Activated naive CD8-positive, alpha-beta T cell (primary cell): Measurements from ENCODE around the gene ITPK1.
"Not testable (repeated sequence)": the region's sequence is repeated elsewhere in the genome, so short reads cannot be mapped to it uniquely, and the experiment has no call there.

Experiments
- H3K27ac Mint-ChIP-seq: one replicate; pipeline ENCODE4 v1.8.0; 2021; ENCODE audit warnings: mixed read lengths
- H3K27me3 Mint-ChIP-seq: one replicate; pipeline ENCODE4 v1.8.0; 2021; ENCODE audit warnings: mixed read lengths
- H3K36me3 Mint-ChIP-seq: one replicate; pipeline ENCODE4 v1.8.0; 2021; ENCODE audit warnings: mixed read lengths
- H3K4me1 Mint-ChIP-seq: one replicate; pipeline ENCODE4 v1.8.0; 2021; ENCODE audit warnings: low read depth, mixed read lengths
- H3K4me3 Mint-ChIP-seq: one replicate; pipeline ENCODE4 v1.8.0; 2021; ENCODE audit warnings: mild to moderate bottlenecking, mixed read lengths
- H3K9me3 Mint-ChIP-seq: one replicate; pipeline ENCODE4 v1.8.0; 2021; ENCODE audit warnings: low read depth, mixed read lengths

ITPK1 gene

DNA sequence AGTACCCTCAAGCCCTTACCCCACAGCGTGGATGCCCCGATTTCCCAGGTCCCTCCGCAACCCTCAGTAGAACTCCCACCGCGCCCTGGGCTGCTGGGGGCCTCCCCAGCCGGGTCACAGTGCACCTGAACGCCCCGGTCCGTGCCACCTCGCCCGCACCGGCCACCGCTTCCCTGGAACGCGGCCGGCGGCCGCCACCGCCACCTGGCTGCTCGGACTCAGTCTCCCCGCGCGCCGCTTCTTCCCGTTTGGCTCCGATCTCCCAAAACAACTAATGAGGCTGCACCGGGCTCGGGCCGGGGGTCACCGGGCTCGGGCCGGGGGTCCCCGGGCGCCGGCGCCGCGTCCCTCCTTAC, 1.0 kb downstream of the ITPK1 start:
- Mint-ChIP-seq H3K36me3 (no peaks in the 10 kb centered on the region), H3K4me3 (peak overlapping the region; percentile 87), H3K4me1 (peaks cover 28% of the 10 kb centered on the region), H3K9me3 (no peaks in the 10 kb centered on the region), H3K27ac (peak overlapping the region; percentile 61), H3K27me3 (no peaks in the 10 kb centered on the region)

DNA sequence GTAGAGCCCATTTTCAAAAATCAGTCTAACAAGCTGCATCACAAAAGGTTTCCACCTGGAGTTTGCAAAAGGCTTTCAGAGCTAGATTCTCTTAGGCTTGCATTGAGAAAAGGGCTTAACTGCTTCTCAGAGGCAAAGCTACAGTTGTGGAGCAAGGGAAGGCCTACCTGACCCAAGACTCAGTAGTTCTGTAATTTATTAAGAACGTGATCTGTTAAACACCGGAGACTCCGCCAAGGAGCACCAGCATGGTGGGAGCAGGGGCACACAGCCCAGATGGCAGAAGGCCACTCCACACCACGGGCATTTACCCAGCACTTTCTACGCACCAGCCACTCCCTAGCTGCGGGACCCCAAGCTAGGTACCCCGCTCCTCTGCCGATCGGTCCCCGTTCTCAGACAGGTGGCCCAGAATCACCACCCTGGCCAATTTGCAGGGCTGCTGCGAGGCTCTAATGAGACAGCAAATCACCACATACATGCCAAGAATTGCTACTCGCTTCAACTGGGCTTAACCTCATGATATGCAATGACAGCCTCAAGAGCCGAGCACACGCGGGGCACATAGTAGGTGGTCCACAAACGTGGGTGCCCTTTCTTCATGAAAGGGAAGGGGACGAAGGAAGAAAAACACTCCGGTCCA, 1.5 kb downstream of the ITPK1 start:
- H3K9me3 Mint-ChIP-seq = no peaks in the 10 kb centered on the region
- H3K27ac Mint-ChIP-seq = peak overlapping the region; percentile 61
- peaks cover 30% of the 10 kb centered on the region for H3K4me1 Mint-ChIP-seq
- H3K27me3 Mint-ChIP-seq = no peaks in the 10 kb centered on the region
- H3K36me3 Mint-ChIP-seq = no peaks in the 10 kb centered on the region
- peak overlapping the region; percentile 87 for H3K4me3 Mint-ChIP-seq

DNA sequence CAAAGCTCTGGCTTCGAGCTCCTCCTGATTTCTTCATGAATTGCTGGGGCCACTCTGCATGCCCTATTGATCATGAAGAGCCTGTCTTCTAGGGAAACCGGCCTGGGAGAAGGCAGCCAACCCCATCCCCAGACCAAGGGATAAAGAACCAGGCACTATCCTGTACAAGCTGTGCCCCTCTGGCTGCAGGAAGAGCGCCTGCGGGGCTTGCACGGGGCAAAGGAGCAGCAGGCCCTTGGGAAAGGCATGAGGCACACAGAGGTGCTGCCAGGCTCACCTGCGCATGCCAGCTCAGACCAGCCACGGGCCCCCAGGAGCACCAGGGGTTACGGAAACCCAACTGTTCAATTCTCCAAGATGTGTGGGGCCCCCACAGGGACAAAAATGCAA, 2.1 kb downstream of the ITPK1 start:
- Mint-ChIP-seq H3K9me3 (no peaks in the 10 kb centered on the region), H3K4me3 (peak overlapping the region; percentile 87), H3K4me1 (peaks cover 34% of the 10 kb centered on the region), H3K36me3 (no peaks in the 10 kb centered on the region), H3K27ac (peak overlapping the region; percentile 87), H3K27me3 (no peaks in the 10 kb centered on the region)

- peak overlapping the region; percentile 87 for H3K27ac Mint-ChIP-seq
- H3K4me1 Mint-ChIP-seq = peaks cover 34% of the 10 kb centered on the region
- peak overlapping the region; percentile 87 for H3K4me3 Mint-ChIP-seq
- H3K9me3 Mint-ChIP-seq = no peaks in the 10 kb centered on the region
- H3K27me3 Mint-ChIP-seq = no peaks in the 10 kb centered on the region
- no peaks in the 10 kb centered on the region for H3K36me3 Mint-ChIP-seq
Observed at GRCh38 chr14:93112891-93113677, 2.6 kb downstream of the ITPK1 start.

DNA sequence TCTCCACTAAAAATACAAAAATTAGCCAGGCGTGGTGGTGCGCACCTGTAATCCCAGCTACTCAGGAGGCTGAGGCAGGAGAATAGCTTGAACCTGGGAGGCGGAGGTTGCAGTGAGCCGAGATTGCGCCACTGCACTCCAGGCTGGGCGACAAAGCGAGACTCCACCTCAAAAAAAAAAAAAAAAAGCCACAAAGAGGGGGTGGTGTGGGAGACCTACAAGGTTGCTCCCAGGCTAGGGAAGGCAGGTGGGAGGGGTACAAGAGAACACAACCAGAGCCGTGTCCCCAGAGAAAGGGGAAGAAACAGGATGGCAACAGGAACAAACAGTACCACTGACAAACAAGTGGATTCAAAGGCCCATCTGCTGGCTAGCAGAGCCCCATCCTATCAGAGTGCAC, 4.2 kb downstream of the ITPK1 start:
- not testable (repeated sequence) for H3K36me3 Mint-ChIP-seq, H3K27ac Mint-ChIP-seq, H3K4me3 Mint-ChIP-seq, H3K27me3 Mint-ChIP-seq, H3K9me3 Mint-ChIP-seq
- peaks cover 40% of the 10 kb centered on the region for H3K4me1 Mint-ChIP-seq

DNA sequence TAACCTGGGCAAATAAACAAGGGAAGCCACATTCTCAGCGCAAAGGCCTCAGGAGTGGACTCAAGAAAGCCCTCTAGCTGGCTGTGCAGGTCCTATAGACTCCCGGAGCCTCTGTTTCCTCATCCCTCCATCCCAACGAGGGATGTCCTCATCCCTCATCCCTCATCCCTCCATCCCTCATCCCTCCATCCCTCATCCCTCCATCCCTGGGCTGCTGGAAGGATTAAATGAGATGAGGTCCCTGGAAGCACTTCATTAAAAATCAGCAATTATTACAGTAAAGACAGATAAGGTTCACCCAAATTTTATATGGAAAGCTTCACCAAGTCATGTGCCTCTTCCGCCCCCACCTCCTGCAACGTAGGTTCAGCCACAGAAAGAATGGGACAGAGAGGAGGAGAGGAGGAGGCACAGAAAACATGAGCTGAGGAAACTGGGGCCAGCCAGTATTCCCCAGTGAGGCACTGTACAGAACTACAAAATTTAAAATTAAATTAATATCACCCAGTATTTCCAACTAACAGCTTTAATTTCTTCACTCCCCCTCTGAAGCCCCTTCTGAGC, 4.8 kb downstream of the ITPK1 start:
- Mint-ChIP-seq H3K27me3 (no peaks in the 10 kb centered on the region), H3K9me3 (no peaks in the 10 kb centered on the region), H3K4me1 (peaks cover 40% of the 10 kb centered on the region), H3K36me3 (no peaks in the 10 kb centered on the region), H3K4me3 (no peak overlapping the region), H3K27ac (no peak overlapping the region)

DNA sequence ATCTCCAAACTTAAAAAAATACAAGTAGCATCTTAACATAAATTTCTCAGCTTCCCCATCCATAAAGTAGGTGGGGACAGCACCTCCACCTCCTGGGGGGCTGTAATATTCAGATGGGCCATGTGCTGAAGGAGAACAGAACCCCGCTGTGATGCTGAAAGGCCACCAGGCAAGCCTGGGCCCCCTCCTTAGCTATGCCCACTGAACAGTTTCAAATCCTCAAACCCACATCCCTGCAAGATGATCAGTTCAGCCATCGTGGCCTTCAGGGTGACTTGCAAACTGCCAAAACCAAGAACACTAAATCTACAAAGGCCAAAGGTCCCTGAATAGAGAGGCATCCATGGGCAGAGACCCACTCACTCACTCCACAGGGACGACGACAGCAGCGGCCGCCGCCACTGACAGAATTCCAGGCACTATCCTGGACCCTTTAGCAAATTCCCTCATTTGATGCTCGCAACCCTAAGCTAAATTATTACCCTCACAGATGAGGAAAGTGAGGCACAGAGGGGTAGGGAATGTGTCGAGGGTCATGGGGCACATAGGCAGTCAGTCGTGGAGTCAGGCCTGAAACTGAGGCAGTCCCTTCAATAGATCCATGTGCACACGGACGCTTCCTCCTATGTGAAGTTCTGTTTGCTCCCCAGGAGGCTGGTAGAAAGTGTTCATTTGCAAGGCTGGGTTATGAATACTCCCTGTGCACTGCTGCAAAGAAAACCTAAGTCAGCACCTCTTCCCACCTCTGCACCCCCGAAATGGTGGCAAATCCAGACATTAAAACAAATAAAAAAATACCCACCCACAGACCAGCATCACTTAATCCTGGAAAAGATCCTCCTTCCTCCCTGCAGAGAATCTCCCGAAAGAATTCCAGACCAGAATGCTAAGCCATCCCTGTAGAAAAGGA, 5.9 kb downstream of the ITPK1 start:
- no peaks in the 10 kb centered on the region for H3K36me3 Mint-ChIP-seq
- no peak overlapping the region for H3K4me3 Mint-ChIP-seq
- H3K4me1 Mint-ChIP-seq = peaks cover 43% of the 10 kb centered on the region
- no peaks in the 10 kb centered on the region for H3K9me3 Mint-ChIP-seq
- H3K27ac Mint-ChIP-seq = no peak overlapping the region
- no peaks in the 10 kb centered on the region for H3K27me3 Mint-ChIP-seq

DNA sequence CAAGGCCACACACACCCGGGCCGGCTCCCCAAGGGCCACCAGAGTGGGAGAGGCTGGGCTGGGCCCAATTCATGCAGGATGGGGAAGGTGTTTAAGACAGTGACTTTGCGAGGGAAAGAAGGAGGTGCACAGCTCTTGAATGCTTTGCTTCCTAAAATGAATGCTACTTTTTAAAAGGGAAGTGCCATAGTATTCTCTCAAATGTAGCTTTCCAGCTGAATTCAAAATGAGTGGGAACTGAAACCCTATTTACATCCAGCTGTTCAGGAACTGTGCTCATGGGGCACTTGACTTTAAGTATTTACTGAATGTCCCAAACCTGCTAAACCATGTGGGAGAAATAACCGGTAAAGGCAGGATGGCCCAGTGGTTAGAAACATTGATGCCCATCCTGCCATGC, 7.6 kb downstream of the ITPK1 start:
- Mint-ChIP-seq H3K4me1 (peaks cover 46% of the 10 kb centered on the region), H3K27me3 (no peaks in the 10 kb centered on the region), H3K36me3 (no peaks in the 10 kb centered on the region), H3K27ac (no peak overlapping the region), H3K9me3 (no peaks in the 10 kb centered on the region), H3K4me3 (no peak overlapping the region)

- Mint-ChIP-seq H3K27ac (no peak overlapping the region), H3K9me3 (no peaks in the 10 kb centered on the region), H3K27me3 (no peaks in the 10 kb centered on the region), H3K4me1 (peaks cover 41% of the 10 kb centered on the region), H3K36me3 (no peaks in the 10 kb centered on the region), H3K4me3 (no peak overlapping the region)
Observed at GRCh38 chr14:93107453-93107852, 8.3 kb downstream of the ITPK1 start.

- Mint-ChIP-seq H3K27ac (peak overlapping the region; percentile 29), H3K27me3 (no peaks in the 10 kb centered on the region), H3K9me3 (no peaks in the 10 kb centered on the region), H3K4me3 (no peak overlapping the region), H3K4me1 (peaks cover 44% of the 10 kb centered on the region), H3K36me3 (no peaks in the 10 kb centered on the region)
Observed at GRCh38 chr14:93106541-93107156, 9.1 kb downstream of the ITPK1 start.

DNA sequence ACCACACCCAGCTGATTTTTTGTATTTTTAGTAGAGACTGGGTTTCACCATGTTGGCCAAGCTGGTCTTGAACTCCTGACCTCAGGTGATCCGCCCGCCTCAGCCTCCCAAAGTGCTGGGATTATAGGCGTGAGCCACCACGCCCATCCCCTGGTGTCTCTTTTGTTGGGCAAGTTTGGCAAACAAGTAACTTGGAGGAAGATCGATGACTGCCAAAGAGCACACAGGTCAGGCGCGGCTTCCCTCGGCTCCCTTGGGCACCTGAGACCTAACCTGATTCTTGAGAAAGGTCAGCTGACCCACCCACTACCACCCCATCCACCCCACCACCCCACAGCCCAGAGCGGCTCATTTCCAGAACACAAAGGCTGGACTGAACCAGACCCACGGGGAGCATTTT, 9.9 kb downstream of the ITPK1 start:
- H3K4me1 Mint-ChIP-seq = peaks cover 45% of the 10 kb centered on the region
- H3K36me3 Mint-ChIP-seq, H3K4me3 Mint-ChIP-seq, H3K27me3 Mint-ChIP-seq, H3K9me3 Mint-ChIP-seq, H3K27ac Mint-ChIP-seq: not testable (repeated sequence)

- H3K36me3 Mint-ChIP-seq = no peaks in the 10 kb centered on the region
- no peaks in the 10 kb centered on the region for H3K27me3 Mint-ChIP-seq
- peak overlapping the region; percentile 22 for H3K27ac Mint-ChIP-seq
- H3K4me3 Mint-ChIP-seq = no peak overlapping the region
- H3K4me1 Mint-ChIP-seq = peaks cover 48% of the 10 kb centered on the region
- no peaks in the 10 kb centered on the region for H3K9me3 Mint-ChIP-seq
Observed at GRCh38 chr14:93105362-93105761, 10.4 kb downstream of the ITPK1 start.

- H3K27ac Mint-ChIP-seq = peak overlapping the region; percentile 41
- no peaks in the 10 kb centered on the region for H3K27me3 Mint-ChIP-seq
- H3K4me3 Mint-ChIP-seq = no peak overlapping the region
- peaks cover 50% of the 10 kb centered on the region for H3K4me1 Mint-ChIP-seq
- H3K9me3 Mint-ChIP-seq = no peaks in the 10 kb centered on the region
- H3K36me3 Mint-ChIP-seq = no peaks in the 10 kb centered on the region
Observed at GRCh38 chr14:93104961-93105360, 10.8 kb downstream of the ITPK1 start.

- peak overlapping the region; percentile 84 for H3K27ac Mint-ChIP-seq
Observed at GRCh38 chr14:93103392-93104080, 12.2 kb downstream of the ITPK1 start.

More at GRCh38 chr14:93103392-93104080, 12.2 kb downstream of the ITPK1 start:
- Mint-ChIP-seq H3K4me1 (peaks cover 43% of the 10 kb centered on the region), H3K4me3 (peak overlapping the region; percentile 72), H3K27me3 (no peaks in the 10 kb centered on the region), H3K36me3 (no peaks in the 10 kb centered on the region), H3K9me3 (no peaks in the 10 kb centered on the region)
